Measurements from ENCODE around the gene IKZF2. TPM values are rescaled to one million over a fixed set of nuclear protein-coding genes. Genes with fewer than 3 reads are reported as not detected.

The IKZF2 gene
- total RNA-seq, 1 donor from 2014 or later = 3.9 TPM

DNA sequence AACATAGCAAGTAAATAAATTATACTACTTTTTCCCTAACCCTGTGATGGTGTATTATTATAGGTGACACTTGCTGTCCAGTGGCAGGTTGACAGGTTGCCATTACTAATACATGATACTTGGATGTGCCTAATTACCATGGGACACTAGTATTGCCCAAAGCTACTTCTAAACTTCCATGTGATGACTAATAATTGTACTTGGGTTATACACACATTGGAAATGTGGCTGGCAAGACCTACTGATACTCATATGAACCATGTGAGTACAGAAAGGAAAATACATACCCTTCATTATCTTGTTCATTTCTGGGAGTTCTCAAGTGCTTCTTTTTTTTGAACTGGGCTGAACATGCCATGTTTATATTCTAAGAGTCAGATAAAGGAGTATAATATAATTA is 156.4 kb downstream of the IKZF2 start:
- intact Hi-C loops (cut with DNase I) = no loop called here
- Histone ChIP-seq H3K27ac (no peak overlapping the region), H3K4me1 (no peaks in the 10 kb centered on the region), H3K9me3 (no peaks in the 10 kb centered on the region), H3K4me3 (no peak overlapping the region), H3K27me3 (no peaks in the 10 kb centered on the region), H3K36me3 (no peaks in the 10 kb centered on the region)
- no peak for DNase-seq (ENCODE audit: low spot score in 2 of 2)
- TF ChIP-seq, protein P1, sequence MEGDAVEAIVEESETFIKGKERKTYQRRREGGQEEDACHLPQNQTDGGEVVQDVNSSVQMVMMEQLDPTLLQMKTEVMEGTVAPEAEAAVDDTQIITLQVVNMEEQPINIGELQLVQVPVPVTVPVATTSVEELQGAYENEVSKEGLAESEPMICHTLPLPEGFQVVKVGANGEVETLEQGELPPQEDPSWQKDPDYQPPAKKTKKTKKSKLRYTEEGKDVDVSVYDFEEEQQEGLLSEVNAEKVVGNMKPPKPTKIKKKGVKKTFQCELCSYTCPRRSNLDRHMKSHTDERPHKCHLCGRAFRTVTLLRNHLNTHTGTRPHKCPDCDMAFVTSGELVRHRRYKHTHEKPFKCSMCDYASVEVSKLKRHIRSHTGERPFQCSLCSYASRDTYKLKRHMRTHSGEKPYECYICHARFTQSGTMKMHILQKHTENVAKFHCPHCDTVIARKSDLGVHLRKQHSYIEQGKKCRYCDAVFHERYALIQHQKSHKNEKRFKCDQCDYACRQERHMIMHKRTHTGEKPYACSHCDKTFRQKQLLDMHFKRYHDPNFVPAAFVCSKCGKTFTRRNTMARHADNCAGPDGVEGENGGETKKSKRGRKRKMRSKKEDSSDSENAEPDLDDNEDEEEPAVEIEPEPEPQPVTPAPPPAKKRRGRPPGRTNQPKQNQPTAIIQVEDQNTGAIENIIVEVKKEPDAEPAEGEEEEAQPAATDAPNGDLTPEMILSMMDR (IDR thresholded peaks at IDR 0.05) = no peak

DNA sequence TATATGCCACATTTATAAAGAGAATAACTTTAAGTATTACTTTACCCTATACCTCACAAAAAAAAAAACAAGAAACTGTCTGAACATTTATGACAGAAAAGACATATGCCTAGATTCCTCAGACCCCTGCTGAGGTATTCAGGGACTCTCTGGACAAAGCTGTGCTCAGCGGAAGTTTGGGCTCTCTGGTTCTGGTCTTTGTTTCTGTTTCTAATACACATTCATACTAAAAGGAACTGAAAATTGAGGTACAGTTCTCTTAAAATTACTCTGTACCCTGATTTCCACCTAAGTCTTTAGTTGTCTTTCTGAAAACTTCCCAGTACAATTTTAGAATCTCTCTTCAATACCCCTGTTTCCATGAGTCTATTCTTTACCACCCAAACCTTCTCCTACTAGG is 160.3 kb downstream of the IKZF2 start:
- no peak overlapping the region for H3K4me3 ChIP-seq
- TF ChIP-seq, protein P1 (IDR thresholded peaks at IDR 0.05) = no peak
- DNase-seq (ENCODE audit: low spot score in 2 of 2) = no peak
- H3K4me1 ChIP-seq = no peaks in the 10 kb centered on the region
- intact Hi-C loops (cut with DNase I) = no loop called here
- H3K27ac ChIP-seq = no peak overlapping the region
- H3K36me3 ChIP-seq = no peaks in the 10 kb centered on the region
- H3K9me3 ChIP-seq = no peaks in the 10 kb centered on the region
- no peaks in the 10 kb centered on the region for H3K27me3 ChIP-seq

DNA sequence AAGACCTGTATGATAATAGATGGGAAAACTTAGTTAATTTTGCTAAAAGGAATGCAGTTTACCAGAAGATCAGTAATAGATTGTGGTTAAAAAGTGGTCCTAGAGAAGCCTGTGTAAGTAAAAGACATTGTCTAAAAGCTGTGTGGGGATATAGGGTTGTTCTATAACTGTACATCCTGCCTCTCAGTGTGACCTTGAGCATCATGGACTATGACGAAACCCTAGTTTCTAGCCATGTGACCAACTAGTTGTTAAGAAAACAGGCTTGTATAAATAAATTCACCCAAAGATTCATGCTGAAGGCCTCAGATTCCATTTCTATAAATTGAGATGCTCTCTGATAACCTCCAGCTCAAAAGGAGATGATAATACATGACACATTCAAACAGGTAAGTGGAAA is 160.7 kb downstream of the IKZF2 start:
- H3K36me3 ChIP-seq = no peaks in the 10 kb centered on the region
- no peak for DNase-seq (ENCODE audit: low spot score in 2 of 2)

DNA sequence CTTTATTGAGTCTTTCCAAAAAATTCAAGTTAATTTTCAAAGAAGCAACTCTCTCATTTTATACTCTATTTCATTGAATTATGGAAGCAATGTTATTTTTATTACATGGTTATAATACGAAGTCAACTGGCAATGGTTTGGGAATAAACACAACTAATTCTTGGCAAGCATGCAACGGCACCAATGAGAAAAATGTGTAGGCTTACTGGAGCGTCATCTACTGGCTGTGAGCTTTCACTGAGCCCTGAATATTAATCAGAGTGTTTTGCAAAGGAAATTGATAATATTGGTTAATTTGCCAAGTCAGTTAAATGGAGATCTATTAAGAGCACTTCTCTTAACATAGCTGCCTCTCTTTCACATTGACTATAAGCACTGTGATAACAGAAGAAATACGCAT is 163.9 kb downstream of the IKZF2 start:
- intact Hi-C loops (cut with DNase I) = no loop called here
- DNase-seq (ENCODE audit: low spot score in 2 of 2) = no peak
- Histone ChIP-seq H3K27ac (no peak overlapping the region), H3K4me3 (no peak overlapping the region), H3K27me3 (no peaks in the 10 kb centered on the region), H3K36me3 (no peaks in the 10 kb centered on the region), H3K4me1 (no peaks in the 10 kb centered on the region), H3K9me3 (no peaks in the 10 kb centered on the region)
- TF ChIP-seq, protein P1 (IDR thresholded peaks at IDR 0.05) = no peak

More for the DNA sequence above, 160.7 kb downstream of the IKZF2 start:
- Histone ChIP-seq H3K27me3 (no peaks in the 10 kb centered on the region), H3K27ac (no peak overlapping the region), H3K9me3 (no peaks in the 10 kb centered on the region), H3K4me3 (no peak overlapping the region), H3K4me1 (no peaks in the 10 kb centered on the region)
- TF ChIP-seq, protein P1 (IDR thresholded peaks at IDR 0.05) = no peak
- intact Hi-C loops (cut with DNase I) = no loop called here

DNA sequence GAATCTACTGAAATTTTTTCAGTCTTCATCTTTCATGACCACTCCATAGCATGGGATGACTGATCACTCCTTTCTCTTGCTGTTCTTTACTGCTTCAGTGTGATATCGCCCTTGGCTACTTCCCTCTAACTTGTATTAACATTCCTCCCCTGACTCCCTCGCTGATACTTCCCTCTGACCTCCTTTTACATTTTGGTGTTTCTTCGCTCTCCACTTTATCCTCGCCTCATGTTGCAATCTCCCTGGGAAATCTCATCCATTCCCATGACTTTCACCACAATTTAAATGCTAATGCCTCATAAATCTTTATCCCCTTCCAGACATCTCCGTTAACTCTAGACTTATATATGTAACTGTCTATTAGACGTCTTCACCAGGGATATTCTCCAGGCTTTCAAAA is 167.3 kb downstream of the IKZF2 start:
- intact Hi-C loops (cut with DNase I) = no loop called here
- no peaks in the 10 kb centered on the region for H3K4me1 ChIP-seq

More for the DNA sequence above, 167.3 kb downstream of the IKZF2 start:
- DNase-seq (ENCODE audit: low spot score in 2 of 2) = no peak
- Histone ChIP-seq H3K27ac (no peak overlapping the region), H3K36me3 (no peaks in the 10 kb centered on the region), H3K9me3 (no peaks in the 10 kb centered on the region), H3K4me3 (no peak overlapping the region), H3K27me3 (no peaks in the 10 kb centered on the region)
- TF ChIP-seq, protein P1 (IDR thresholded peaks at IDR 0.05) = no peak
